Osteocyte (in vitro differentiated cells): ENCODE measurements around the gene VWF. TPM values are rescaled to one million over a fixed set of nuclear protein-coding genes. Genes with fewer than 3 reads are reported as not detected.

Experiments used
- DNase-seq: peaks from one replicate; pipeline ENCODE4 v3.0.0; 2021; ENCODE audit warnings: mixed read lengths; ENCODE audit not compliant: unreplicated experiment; ENCODE audit errors: extremely low spot score
- H3K27ac Mint-ChIP-seq: one replicate; pipeline ENCODE4 v1.8.0; 2021; ENCODE audit warnings: mild to moderate bottlenecking, mixed read lengths; ENCODE audit not compliant: unreplicated experiment
- H3K27me3 Mint-ChIP-seq: one replicate; pipeline ENCODE4 v1.8.0; 2021; ENCODE audit warnings: mixed read lengths; ENCODE audit not compliant: unreplicated experiment
- H3K36me3 Mint-ChIP-seq: one replicate; pipeline ENCODE4 v1.8.0; 2021; ENCODE audit warnings: mixed read lengths; ENCODE audit not compliant: unreplicated experiment
- H3K4me1 Mint-ChIP-seq: one replicate; pipeline ENCODE4 v1.8.0; 2021; ENCODE audit warnings: mixed read lengths; ENCODE audit not compliant: unreplicated experiment
- H3K4me3 Mint-ChIP-seq: one replicate; pipeline ENCODE4 v1.8.0; 2021; ENCODE audit warnings: mild to moderate bottlenecking, moderate library complexity, mixed read lengths; ENCODE audit not compliant: unreplicated experiment
- H3K9me3 Mint-ChIP-seq: one replicate; pipeline ENCODE4 v1.8.0; 2021; ENCODE audit warnings: mixed read lengths; ENCODE audit not compliant: unreplicated experiment
- total RNA-seq: library from RNA; stranded (reverse); gene quantifications from 2 replicates; pipeline ENCODE4 v1.2.1, GENCODE V29; 2021
- TF ChIP-seq, protein P1 (sequence below): fragments of 200-600 bp; sonication (generic); IDR thresholded peaks from 2 replicates; pipeline ENCODE4 v1.5.0; 2021; ENCODE audit warnings: antibody characterized with exemption, mild to moderate bottlenecking, moderate library complexity

Gene VWF
- total RNA-seq, 1 donor from 2014 or later = 0.13 TPM

DNA sequence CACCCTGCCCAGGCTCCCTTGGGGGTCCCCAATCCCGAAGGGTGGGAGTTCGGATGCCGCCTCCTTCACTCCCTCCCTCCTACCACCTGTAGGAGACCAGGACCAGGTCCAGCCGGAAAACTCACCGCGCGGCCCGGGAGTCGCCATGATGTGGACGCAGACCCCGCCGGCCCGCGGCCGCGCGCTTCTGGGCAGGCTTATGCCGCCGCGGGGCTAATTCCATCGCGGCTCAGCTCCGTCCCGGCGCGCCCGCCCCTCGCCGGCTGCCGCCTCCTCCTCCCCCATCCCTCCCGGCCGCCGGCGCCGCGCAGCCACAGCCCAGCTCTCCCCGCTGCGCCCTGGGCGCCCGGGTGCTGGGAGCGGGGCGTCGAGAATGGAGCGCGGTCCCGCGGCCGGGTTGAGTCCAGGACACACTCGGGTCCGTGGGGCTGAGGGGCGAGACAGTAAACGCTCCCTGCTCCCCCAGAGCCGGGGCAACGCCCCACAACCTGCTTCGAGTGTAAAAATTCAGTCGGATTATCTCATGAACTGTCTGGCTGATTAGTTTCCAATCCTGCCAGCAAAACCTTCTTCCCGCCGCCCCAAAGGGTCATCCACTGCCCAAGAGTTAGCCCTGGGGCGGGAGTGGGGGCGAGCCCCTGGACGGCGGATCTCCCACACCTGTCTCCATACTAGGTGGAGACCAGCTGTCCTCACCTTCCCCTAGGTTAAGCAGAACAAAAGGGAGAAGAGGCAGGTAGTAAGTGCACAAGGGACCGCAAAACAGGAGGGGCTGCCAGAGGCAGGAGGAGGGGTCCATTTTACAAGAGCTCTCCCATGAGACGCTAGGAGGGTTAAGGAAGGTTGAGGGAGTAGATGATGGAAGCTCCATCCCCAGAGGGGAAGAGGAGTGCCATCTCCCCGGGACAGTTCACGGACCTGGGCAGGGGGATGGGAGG lies 179.1 kb downstream of the VWF start, which contains the start of gene ANO2:
Gene ANO2 (minus strand): TSS at position 189 of the 938 bp plus-strand sequence. CDS start 42 bp downstream, at position 147.
- DNase-seq = no peak
- H3K4me3 Mint-ChIP-seq = peak within 1 kb of the TSS; percentile 71

DNA sequence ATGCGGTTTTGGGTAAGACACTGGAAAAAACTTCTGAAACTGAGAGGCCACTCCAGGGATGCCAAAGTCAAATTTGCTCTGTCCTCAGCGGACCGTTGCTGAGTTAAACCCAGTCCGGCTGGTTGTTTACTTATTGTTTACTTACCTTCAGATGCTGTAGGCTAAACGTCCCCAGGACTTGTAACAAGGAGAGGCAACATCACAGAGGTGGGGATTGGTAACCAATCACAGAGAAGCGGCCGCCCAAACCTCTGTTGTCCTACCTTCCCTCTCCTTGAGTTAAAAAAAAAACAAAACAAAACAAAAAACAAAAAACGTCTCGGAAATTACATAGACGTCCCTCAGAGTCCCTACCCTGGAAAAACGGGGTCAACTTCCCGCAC lies 179.8 kb downstream of the VWF start:
- no peaks in the 10 kb centered on the region for H3K36me3 Mint-ChIP-seq
- peak overlapping the region; percentile 29 for H3K27ac Mint-ChIP-seq
- TF ChIP-seq, protein P1, sequence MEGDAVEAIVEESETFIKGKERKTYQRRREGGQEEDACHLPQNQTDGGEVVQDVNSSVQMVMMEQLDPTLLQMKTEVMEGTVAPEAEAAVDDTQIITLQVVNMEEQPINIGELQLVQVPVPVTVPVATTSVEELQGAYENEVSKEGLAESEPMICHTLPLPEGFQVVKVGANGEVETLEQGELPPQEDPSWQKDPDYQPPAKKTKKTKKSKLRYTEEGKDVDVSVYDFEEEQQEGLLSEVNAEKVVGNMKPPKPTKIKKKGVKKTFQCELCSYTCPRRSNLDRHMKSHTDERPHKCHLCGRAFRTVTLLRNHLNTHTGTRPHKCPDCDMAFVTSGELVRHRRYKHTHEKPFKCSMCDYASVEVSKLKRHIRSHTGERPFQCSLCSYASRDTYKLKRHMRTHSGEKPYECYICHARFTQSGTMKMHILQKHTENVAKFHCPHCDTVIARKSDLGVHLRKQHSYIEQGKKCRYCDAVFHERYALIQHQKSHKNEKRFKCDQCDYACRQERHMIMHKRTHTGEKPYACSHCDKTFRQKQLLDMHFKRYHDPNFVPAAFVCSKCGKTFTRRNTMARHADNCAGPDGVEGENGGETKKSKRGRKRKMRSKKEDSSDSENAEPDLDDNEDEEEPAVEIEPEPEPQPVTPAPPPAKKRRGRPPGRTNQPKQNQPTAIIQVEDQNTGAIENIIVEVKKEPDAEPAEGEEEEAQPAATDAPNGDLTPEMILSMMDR = no peak
- H3K4me1 Mint-ChIP-seq = peaks cover 13% of the 10 kb centered on the region
- H3K9me3 Mint-ChIP-seq = no peaks in the 10 kb centered on the region
- DNase-seq = no peak
- peaks cover 64% of the 10 kb centered on the region for H3K27me3 Mint-ChIP-seq
- peak overlapping the region; percentile 71 for H3K4me3 Mint-ChIP-seq

More for the DNA sequence above, 179.1 kb downstream of the VWF start, which contains the start of gene ANO2:
- Mint-ChIP-seq H3K27ac (peak within 1 kb of the TSS; percentile 29), H3K36me3 (no peaks in the 10 kb centered on the region), H3K9me3 (no peaks in the 10 kb centered on the region), H3K27me3 (peaks cover 62% of the 10 kb centered on the region), H3K4me1 (peaks cover 13% of the 10 kb centered on the region)
- TF ChIP-seq, protein P1 = no peak

DNA sequence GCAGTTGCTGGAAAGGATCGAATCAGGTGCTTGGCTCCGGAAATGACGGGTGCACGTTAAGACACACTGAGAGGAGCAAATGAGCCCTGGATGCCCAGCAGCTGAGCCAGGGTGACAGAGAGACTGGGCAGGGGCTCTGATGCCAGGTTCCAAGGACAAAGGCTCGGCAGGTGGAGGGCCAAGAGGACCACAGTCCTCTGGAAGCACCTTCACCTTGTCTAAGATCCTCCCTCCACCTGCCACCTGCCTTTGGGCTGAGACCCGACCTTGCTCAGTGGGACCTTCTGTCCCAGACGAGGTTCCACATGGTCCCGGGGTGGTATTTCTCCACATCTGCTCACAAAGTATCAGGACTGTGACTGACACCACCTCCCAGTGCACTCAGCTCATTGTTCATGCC lies 180.4 kb downstream of the VWF start:
- H3K36me3 Mint-ChIP-seq = no peaks in the 10 kb centered on the region
- peaks cover 13% of the 10 kb centered on the region for H3K4me1 Mint-ChIP-seq
- peak; percentile 67 for DNase-seq
- no peak overlapping the region for H3K27ac Mint-ChIP-seq
- H3K4me3 Mint-ChIP-seq = no peak overlapping the region
- peaks cover 60% of the 10 kb centered on the region for H3K27me3 Mint-ChIP-seq
- H3K9me3 Mint-ChIP-seq = no peaks in the 10 kb centered on the region
- TF ChIP-seq, protein P1 = no peak

DNA sequence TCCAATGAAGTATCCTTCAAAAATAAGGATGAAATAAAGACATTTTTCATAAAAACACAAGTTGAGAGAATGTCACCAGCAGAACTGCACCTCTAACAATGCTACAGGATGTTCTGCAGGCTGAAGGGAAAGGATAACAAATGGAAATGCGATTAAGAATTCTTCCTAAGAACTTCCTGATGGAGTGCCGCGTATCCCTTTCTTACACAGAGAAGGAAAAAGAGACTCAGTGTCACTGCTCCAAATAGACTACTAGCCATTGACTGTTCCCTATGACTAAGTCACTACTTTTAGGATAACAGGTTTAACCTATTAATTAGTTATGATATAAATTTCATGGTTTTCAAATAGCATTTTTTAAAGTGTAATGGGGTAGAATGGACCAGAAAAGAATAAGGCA lies 182.6 kb downstream of the VWF start:
- TF ChIP-seq, protein P1 = no peak
- DNase-seq = no peak
- Mint-ChIP-seq H3K27ac (no peak overlapping the region), H3K4me3 (no peak overlapping the region), H3K4me1 (peaks cover 13% of the 10 kb centered on the region), H3K27me3 (peaks cover 62% of the 10 kb centered on the region), H3K9me3 (no peaks in the 10 kb centered on the region), H3K36me3 (no peaks in the 10 kb centered on the region)
